HG03060 (cell line): ENCODE measurements around the gene CHGA.

Experiments used
- ATAC-seq: cut with Tn5 transposase; IDR thresholded peaks from one replicate; pipeline ENCODE4 v1.9.1; 2021; ENCODE audit warnings: low read depth, moderate number of reproducible peaks; ENCODE audit not compliant: unreplicated experiment

Gene CHGA

GRCh38 chr14:92903359-92903758 lies 19.6 kb upstream of the CHGA start:
- ATAC-seq: no peak

- no peak for ATAC-seq
These were observed 17.3 kb upstream of the CHGA start for GRCh38 chr14:92905667-92906066.

- ATAC-seq: no peak
These were observed 16.5 kb upstream of the CHGA start for GRCh38 chr14:92906420-92906819.

- no peak for ATAC-seq
These were observed 16.1 kb upstream of the CHGA start for GRCh38 chr14:92906823-92907222.

GRCh38 chr14:92907316-92907911 lies 15.5 kb upstream of the CHGA start:
- no peak for ATAC-seq

DNA sequence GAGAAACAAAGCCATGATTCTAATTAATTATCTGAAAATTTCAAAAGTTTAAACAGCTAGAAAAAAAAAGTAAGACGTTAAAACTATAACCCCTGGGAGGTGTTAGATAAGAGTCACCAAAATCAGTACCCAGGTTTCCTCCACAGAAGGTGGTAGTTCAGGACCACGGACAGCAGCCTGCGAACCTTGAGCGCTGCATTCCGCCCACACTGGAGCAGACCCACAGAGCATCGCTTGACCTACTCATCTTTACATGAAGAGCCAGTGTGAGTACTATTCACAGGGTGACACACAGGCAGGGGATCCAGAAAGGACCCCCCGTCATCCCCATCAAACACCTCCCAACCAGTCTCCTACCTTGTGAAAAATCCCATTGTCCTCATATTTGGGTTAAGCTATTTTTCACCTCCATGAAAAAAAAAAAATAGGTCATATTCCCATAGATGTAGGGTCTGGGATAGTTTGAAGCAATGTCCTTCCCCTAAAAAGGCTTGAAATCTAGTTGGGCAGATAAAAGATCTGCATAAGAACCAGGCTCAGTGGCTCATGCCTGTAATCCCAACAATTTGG lies 8.8 kb upstream of the CHGA start:
- no peak for ATAC-seq

GRCh38 chr14:92916201-92916600 lies 6.7 kb upstream of the CHGA start:
- ATAC-seq: no peak

GRCh38 chr14:92917041-92917940 lies 5.7 kb upstream of the CHGA start:
- no peak for ATAC-seq

GRCh38 chr14:92917956-92918355 lies 5.0 kb upstream of the CHGA start:
- no peak for ATAC-seq

DNA sequence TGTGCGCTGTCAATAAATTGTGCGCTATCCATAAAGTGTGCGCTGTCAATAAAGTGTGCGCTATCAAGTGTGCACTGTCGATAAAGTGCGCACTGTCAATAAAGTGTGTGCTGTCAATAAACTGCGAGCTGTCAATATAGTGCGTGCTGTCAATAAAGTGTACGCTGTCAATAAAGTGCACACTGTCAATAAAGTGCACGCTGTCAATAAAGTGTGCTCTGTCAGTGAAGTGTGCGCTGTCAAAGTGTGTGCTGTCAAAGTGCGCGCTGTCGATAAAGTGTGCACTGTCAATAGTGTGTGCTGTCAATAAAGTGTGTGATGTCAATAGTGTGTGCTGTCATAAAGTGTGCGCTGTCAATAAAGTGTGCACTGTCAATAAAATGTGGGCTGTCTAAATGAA lies 2.9 kb upstream of the CHGA start:
- ATAC-seq: no peak

GRCh38 chr14:92922155-92922735 lies 705 bp upstream of the CHGA start:
- ATAC-seq: no peak

- no peak for ATAC-seq
These were observed 774 bp downstream of the CHGA start for GRCh38 chr14:92923744-92924103.

- no peak for ATAC-seq
These were observed 1.3 kb downstream of the CHGA start for GRCh38 chr14:92924247-92924646.

GRCh38 chr14:92925446-92925845 lies 2.5 kb downstream of the CHGA start:
- no peak for ATAC-seq

DNA sequence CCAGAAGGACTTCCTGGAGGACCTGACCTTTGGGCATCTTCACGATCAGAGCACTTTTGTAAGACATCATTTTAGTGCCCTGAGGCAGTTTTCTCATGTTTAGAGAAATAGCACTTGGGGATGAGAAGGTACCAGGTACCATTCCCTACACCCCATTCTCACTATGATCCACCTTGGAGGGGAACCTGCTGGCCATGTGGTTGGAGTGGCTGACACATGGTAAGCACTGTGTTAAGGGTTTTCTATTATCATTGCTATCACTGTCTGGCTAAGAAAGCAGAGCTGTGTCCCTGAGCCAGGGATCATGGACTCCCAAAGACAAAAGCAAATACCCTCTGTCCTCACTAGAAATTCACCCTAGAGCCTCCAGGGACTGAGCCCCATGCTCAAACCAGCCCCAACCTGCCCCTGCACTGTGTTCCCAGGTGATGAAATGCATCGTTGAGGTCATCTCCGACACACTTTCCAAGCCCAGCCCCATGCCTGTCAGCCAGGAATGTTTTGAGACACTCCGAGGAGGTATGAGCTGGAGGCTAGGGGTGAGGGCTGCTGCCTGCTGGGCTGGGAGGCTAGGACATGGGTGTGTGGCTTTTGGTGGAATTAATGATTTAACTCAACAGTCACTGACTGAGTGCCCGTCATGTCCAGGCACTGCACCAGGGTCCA lies 3.4 kb downstream of the CHGA start:
- ATAC-seq: no peak

- ATAC-seq: no peak
These were observed 4.0 kb downstream of the CHGA start for GRCh38 chr14:92926931-92927330.

DNA sequence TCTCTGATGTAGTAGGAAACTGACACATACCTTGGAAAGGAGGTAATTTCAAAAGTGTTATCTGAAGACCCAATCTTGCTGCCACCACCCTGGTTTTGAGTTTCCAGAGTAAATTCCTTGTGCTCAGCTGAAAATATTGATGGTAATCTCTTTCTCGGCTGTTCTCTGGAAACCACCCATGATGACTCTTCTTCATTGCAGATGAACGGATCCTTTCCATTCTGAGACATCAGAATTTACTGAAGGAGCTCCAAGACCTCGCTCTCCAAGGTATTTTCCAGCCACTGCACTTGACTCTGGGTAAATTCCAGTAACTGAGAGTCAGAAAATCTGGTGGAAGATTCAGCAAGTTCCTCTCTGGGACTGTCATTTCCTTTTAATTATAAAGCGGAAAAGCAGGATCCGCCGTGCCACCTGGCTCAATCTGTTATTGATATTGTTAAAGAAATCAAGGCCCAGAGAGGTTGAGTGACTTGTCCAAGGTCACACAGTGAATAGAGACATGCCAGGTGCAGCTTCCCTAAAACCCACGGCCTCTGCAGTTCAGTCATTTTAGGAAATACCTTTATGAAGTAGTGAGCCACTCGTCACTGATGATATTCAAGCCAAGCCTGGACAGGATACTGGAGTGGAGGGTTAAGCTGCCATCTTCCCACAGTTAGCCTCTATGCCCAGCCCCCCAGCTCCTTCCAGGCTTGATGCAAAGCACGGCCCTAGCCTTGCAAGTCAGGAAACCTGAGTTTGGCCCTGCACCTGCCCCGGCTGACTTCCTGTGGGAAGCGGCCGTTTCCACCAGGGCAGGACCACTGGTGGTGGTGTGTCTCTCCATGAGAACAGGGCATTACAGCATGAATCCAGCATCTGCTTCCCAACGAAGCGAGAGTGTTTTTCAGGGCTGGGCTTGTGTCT lies 4.7 kb downstream of the CHGA start:
- no peak for ATAC-seq

GRCh38 chr14:92928258-92928629 lies 5.3 kb downstream of the CHGA start:
- no peak for ATAC-seq

- no peak for ATAC-seq
These were observed 6.2 kb downstream of the CHGA start for GRCh38 chr14:92928961-92929688.
